SK-N-MC (cell line): ENCODE data around the gene DDX18.

Experiments
- EZH2 ChIP-seq: fragments of 200-600 bp; sonication (generic); IDR thresholded peaks from one replicate; pipeline ENCODE4 v1.6.1; 2017; ENCODE audit warnings: antibody characterized with exemption
- POLR2AphosphoS5 ChIP-seq: IDR thresholded peaks from 2 replicates; pipeline ENCODE4 v1.6.1; 2012; ENCODE audit warnings: mild to moderate bottlenecking, low read depth, low read length, borderline replicate concordance

DNA sequence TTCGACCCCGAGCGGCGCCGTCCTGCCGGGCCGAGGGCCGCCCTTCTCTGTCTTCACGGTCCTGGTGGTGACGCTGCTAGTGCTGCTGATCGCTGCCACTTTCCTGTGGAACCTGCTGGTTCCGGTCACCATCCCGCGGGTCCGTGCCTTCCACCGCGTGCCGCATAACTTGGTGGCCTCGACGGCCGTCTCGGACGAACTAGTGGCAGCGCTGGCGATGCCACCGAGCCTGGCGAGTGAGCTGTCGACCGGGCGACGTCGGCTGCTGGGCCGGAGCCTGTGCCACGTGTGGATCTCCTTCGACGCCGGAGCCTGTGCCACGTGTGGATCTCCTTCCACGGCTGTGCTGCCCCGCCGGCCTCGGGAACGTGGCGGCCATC, 45.0 kb downstream of the DDX18 start:
- TF ChIP-seq POLR2AphosphoS5: no peak
- TF ChIP-seq EZH2: no peak
